Calu3 (cell line): ENCODE data around the gene GRHPR. TPM values are rescaled to one million over a fixed set of nuclear protein-coding genes. Genes with fewer than 3 reads are reported as not detected.

Experiments
- BruUV-seq: library from RNA; stranded (reverse); fragments of 400-500 nt; replicated peaks from 2 replicates; lab custom pipeline; 2021; lab: Mats Ljungman, UMichigan
- CTCF ChIA-PET: fragments of 300-600 bp; sonication (Branson Sonifier 250); formaldehyde crosslinking; loops from one replicate; lab custom pipeline; 2022; ENCODE audit warnings: antibody characterized with exemption; lab: Charles Lee
- DNase-seq: peaks from one replicate; pipeline ENCODE4 v3.0.0; 2022
- H3K27ac Mint-ChIP-seq: one replicate; pipeline ENCODE4 v1.8.0; 2022; ENCODE audit warnings: mixed read lengths; ENCODE audit not compliant: unreplicated experiment
- H3K27me3 Mint-ChIP-seq: one replicate; pipeline ENCODE4 v1.8.0; 2022; ENCODE audit warnings: mixed read lengths; ENCODE audit not compliant: unreplicated experiment
- H3K36me3 Mint-ChIP-seq: one replicate; pipeline ENCODE4 v1.8.0; 2022; ENCODE audit warnings: mild to moderate bottlenecking, moderate library complexity, mixed read lengths; ENCODE audit not compliant: insufficient read depth, unreplicated experiment
- H3K4me1 Mint-ChIP-seq: one replicate; pipeline ENCODE4 v1.8.0; 2022; ENCODE audit warnings: mild to moderate bottlenecking, low read depth, mixed read lengths; ENCODE audit not compliant: unreplicated experiment
- H3K4me3 Mint-ChIP-seq: one replicate; pipeline ENCODE4 v1.8.0; 2022; ENCODE audit warnings: mild to moderate bottlenecking, low read depth, moderate library complexity, mixed read lengths; ENCODE audit not compliant: unreplicated experiment
- H3K9me3 Mint-ChIP-seq: one replicate; pipeline ENCODE4 v1.8.0; 2022; ENCODE audit warnings: low read depth, mixed read lengths; ENCODE audit not compliant: unreplicated experiment
- CTCF ChIP-seq: fragments of 200-600 bp; IDR thresholded peaks from one replicate; pipeline ENCODE4 v1.8.0; 2022; ENCODE audit warnings: antibody characterized with exemption; ENCODE audit not compliant: unreplicated experiment
- intact Hi-C: fragments of 100-400 bp; cut with micrococcal nuclease; formaldehyde crosslinking; loops from one replicate; pipeline ENCODE4 v1.10.0; 2022; ENCODE audit not compliant: unreplicated experiment
- total RNA-seq: library from RNA; stranded (reverse); gene quantifications from 2 replicates; pipeline ENCODE4 v1.2.3, GENCODE V29; 2022

Gene GRHPR
- total RNA-seq, 1 experiment from 2014 or later = 28.0 TPM

GRCh38 chr9:37445832-37446231, 23.3 kb downstream of the GRHPR start:
- Mint-ChIP-seq H3K36me3 (peaks cover 5% of the 10 kb centered on the region), H3K9me3 (no peaks in the 10 kb centered on the region), H3K27me3 (no peaks in the 10 kb centered on the region), H3K27ac (no peak overlapping the region), H3K4me3 (no peak overlapping the region), H3K4me1 (peaks cover 10% of the 10 kb centered on the region)
- intact Hi-C loops = no loop called here
- no peak for TF ChIP-seq CTCF
- DNase-seq = no peak
- CTCF ChIA-PET = no interaction called here
- no TSS peak for BruUV-seq

GRCh38 chr9:37446401-37446800, 23.9 kb downstream of the GRHPR start:
- CTCF ChIA-PET = no interaction called here
- no TSS peak for BruUV-seq
- no peak for TF ChIP-seq CTCF
- Mint-ChIP-seq H3K9me3 (no peaks in the 10 kb centered on the region), H3K4me1 (peaks cover 10% of the 10 kb centered on the region), H3K4me3 (no peak overlapping the region), H3K27me3 (no peaks in the 10 kb centered on the region), H3K27ac (no peak overlapping the region), H3K36me3 (peaks cover 3% of the 10 kb centered on the region)
- intact Hi-C loops = no loop called here
- DNase-seq = no peak

GRCh38 chr9:37447111-37447510, 24.6 kb downstream of the GRHPR start:
- CTCF ChIA-PET = no interaction called here
- Mint-ChIP-seq H3K27me3 (no peaks in the 10 kb centered on the region), H3K9me3 (no peaks in the 10 kb centered on the region), H3K36me3 (no peaks in the 10 kb centered on the region), H3K4me1 (peaks cover 10% of the 10 kb centered on the region), H3K27ac (no peak overlapping the region), H3K4me3 (no peak overlapping the region)
- intact Hi-C loops = no loop called here
- no TSS peak for BruUV-seq
- DNase-seq = no peak
- TF ChIP-seq CTCF = no peak

GRCh38 chr9:37449862-37450632, 27.6 kb downstream of the GRHPR start:
- intact Hi-C loops = no loop called here
- no peak for TF ChIP-seq CTCF
- no peak overlapping the region for H3K4me3 Mint-ChIP-seq
- no TSS peak for BruUV-seq
- H3K4me1 Mint-ChIP-seq = peaks cover 9% of the 10 kb centered on the region
- CTCF ChIA-PET = no interaction called here
- H3K27ac Mint-ChIP-seq = no peak overlapping the region
- no peaks in the 10 kb centered on the region for H3K9me3 Mint-ChIP-seq
- no peaks in the 10 kb centered on the region for H3K36me3 Mint-ChIP-seq
- DNase-seq = no peak
- H3K27me3 Mint-ChIP-seq = no peaks in the 10 kb centered on the region
